SK-N-SH (cell line): ENCODE results near the gene OBSCN. TPM values are rescaled to one million over a fixed set of nuclear protein-coding genes. Genes with fewer than 3 reads are reported as not detected.

Experiments used
- CTCF ChIA-PET: fragments of 300-600, 350-600 bp; formaldehyde crosslinking; extraction: SDS; loops from one replicate; lab custom pipeline; 2021; lab: Yijun Ruan, JAX
- POLR2A ChIA-PET: fragments of 350-600 bp; sonication (Branson Sonifier 250); formaldehyde crosslinking; extraction: SDS; loops from one replicate; lab custom pipeline; 2020; ENCODE audit warnings: antibody characterized with exemption, inconsistent platforms; lab: Yijun Ruan, JAX
- DNase-seq: peaks from one replicate; pipeline ENCODE4 v3.0.0; 2012
- H2AFZ ChIP-seq: fragments of 200-600 bp; sonication (generic); 2 replicates; pipeline ENCODE4 v1.8.1; 2016; ENCODE audit warnings: antibody characterized with exemption, mild to moderate bottlenecking, low read depth
- H3F3A ChIP-seq: fragments of 200-600 bp; sonication (generic); replicated peaks from 2 replicates; pipeline ENCODE3; 2016; ENCODE audit warnings: antibody characterized with exemption, mild to moderate bottlenecking; ENCODE audit not compliant: insufficient read depth
- H3K27ac ChIP-seq, 2 experiments: fragments of 200-500 bp in 1 of 2; fragments of 200-600 bp in 1 of 2; sonication (Bioruptor generic) in 1 of 2; sonication (generic), shearing (Covaris generic) in 1 of 2; 2 replicates each; pipeline versions ENCODE4 v1.5.1 to v1.6.1; 2014 to 2016; ENCODE audit warnings: low read depth in 2 of 2, inconsistent platforms in 1 of 2, low read length in 1 of 2, mild to moderate bottlenecking in 1 of 2, mixed read lengths in 1 of 2
- H3K27me3 ChIP-seq: fragments of 200-600 bp; sonication (generic), shearing (Covaris generic); 2 replicates; pipeline ENCODE4 v1.6.1; 2016; ENCODE audit warnings: mixed run types; ENCODE audit not compliant: insufficient read depth
- H3K36me3 ChIP-seq, 2 experiments: fragments of 200-500 bp in 1 of 2; fragments of 200-600 bp in 1 of 2; sonication (Bioruptor generic) in 1 of 2; sonication (generic) in 1 of 2; replicated peaks in 1 of 2; 2 replicates each; pipeline versions ENCODE3 to v1.5.1; 2014 to 2016; ENCODE audit warnings: low read length in 1 of 2, mild to moderate bottlenecking in 1 of 2; ENCODE audit not compliant: insufficient read depth in 2 of 2, control insufficient read depth in 1 of 2
- H3K4me1 ChIP-seq, 2 experiments: fragments of 200-500 bp in 1 of 2; fragments of 200-600 bp in 1 of 2; sonication (Bioruptor generic) in 1 of 2; sonication (generic), shearing (Covaris generic) in 1 of 2; 2 replicates each; pipeline versions ENCODE4 v1.5.1 to v1.6.1; 2014 to 2016; ENCODE audit warnings: low read depth in 1 of 2, low read length in 1 of 2, mixed run types in 1 of 2; ENCODE audit not compliant: insufficient read depth in 2 of 2, control insufficient read depth in 1 of 2
- H3K4me2 ChIP-seq: fragments of 200-600 bp; sonication (generic), shearing (Covaris generic); 2 replicates; pipeline ENCODE4 v1.6.1; 2017; ENCODE audit warnings: mixed run types
- H3K4me3 ChIP-seq, 2 experiments: fragments of 200-500 bp in 1 of 2; fragments of 200-600 bp in 1 of 2; sonication (Bioruptor generic) in 1 of 2; sonication (generic), shearing (Covaris generic) in 1 of 2; 2 replicates each; pipeline versions ENCODE4 v1.5.1 to v1.8.1; 2014 to 2016; ENCODE audit warnings: low read depth in 2 of 2, inconsistent platforms in 1 of 2, low read length in 1 of 2, mild to moderate bottlenecking in 1 of 2, mixed read lengths in 1 of 2, moderate library complexity in 1 of 2
- H3K79me2 ChIP-seq: fragments of 200-600 bp; sonication (generic); 2 replicates; pipeline ENCODE4 v1.8.1; 2017; ENCODE audit warnings: mild to moderate bottlenecking; ENCODE audit not compliant: insufficient read depth
- H3K9ac ChIP-seq: fragments of 200-600 bp; sonication (generic); 2 replicates; pipeline ENCODE4 v1.6.1; 2017; ENCODE audit warnings: mixed run types
- H3K9me2 ChIP-seq: fragments of 200-600 bp; sonication (generic); 2 replicates; pipeline ENCODE4 v1.6.1; 2017; ENCODE audit warnings: mixed run types
- H3K9me3 ChIP-seq: fragments of 200-600 bp; sonication (generic); 2 replicates; pipeline ENCODE4 v1.6.1; 2017; ENCODE audit warnings: mixed run types, mild to moderate bottlenecking, moderate library complexity
- H4K20me1 ChIP-seq: fragments of 200-600 bp; sonication (generic); 2 replicates; pipeline ENCODE4 v1.6.1; 2017; ENCODE audit warnings: mild to moderate bottlenecking, mixed run types; ENCODE audit not compliant: insufficient read depth
- CHD2 ChIP-seq: fragments of 150-350 bp; IDR thresholded peaks from 2 replicates; pipeline ENCODE4 v1.6.1; 2018; ENCODE audit warnings: low read length; ENCODE audit not compliant: partially characterized antibody
- ELF1 ChIP-seq: IDR thresholded peaks from 2 replicates; pipeline ENCODE4 v1.4.0; 2012
- EZH2phosphoT487 ChIP-seq: fragments of 200-600 bp; sonication (generic); IDR thresholded peaks from 2 replicates; pipeline ENCODE4 v1.6.1; 2017; ENCODE audit warnings: low read depth, mixed run types, mild to moderate bottlenecking, antibody characterized with exemption, moderate library complexity, borderline replicate concordance
- FOSL2 ChIP-seq: IDR thresholded peaks from 2 replicates; pipeline ENCODE4 v1.4.0; 2012; ENCODE audit warnings: low read depth, mild to moderate bottlenecking, moderate library complexity, borderline replicate concordance
- FOXM1 ChIP-seq: IDR thresholded peaks from 2 replicates; pipeline ENCODE4 v1.4.0; 2012; ENCODE audit warnings: low read depth, mild to moderate bottlenecking
- GABPA ChIP-seq: IDR thresholded peaks from 2 replicates; pipeline ENCODE4 v1.4.0; 2012; ENCODE audit warnings: low read depth, mild to moderate bottlenecking
- GATA2 ChIP-seq: sonication (generic); formaldehyde crosslinking; IDR thresholded peaks from 2 replicates; pipeline ENCODE4 v1.5.0; 2020; ENCODE audit warnings: mild to moderate bottlenecking, missing genetic modification reagents
- POLR2AphosphoS5 ChIP-seq: IDR thresholded peaks from 2 replicates; pipeline ENCODE4 v1.6.1; 2012; ENCODE audit warnings: low read depth, low read length
- RXRA ChIP-seq: IDR thresholded peaks from 2 replicates; pipeline ENCODE4 v1.4.0; 2012; ENCODE audit warnings: low read depth, mild to moderate bottlenecking, borderline replicate concordance
- SIN3A ChIP-seq: IDR thresholded peaks from 2 replicates; pipeline ENCODE4 v1.6.1; 2012; ENCODE audit warnings: low read depth, mild to moderate bottlenecking, low read length, moderate library complexity, borderline replicate concordance
- SMC3 ChIP-seq: IDR thresholded peaks from 2 replicates; pipeline ENCODE4 v1.6.1; 2012; ENCODE audit warnings: low read depth, low read length, improper control_type of control experiment
- TEAD4 ChIP-seq: IDR thresholded peaks from 2 replicates; pipeline ENCODE4 v1.4.0; 2012; ENCODE audit warnings: mild to moderate bottlenecking, borderline replicate concordance; ENCODE audit not compliant: insufficient read depth
- YY1 ChIP-seq: IDR thresholded peaks from 2 replicates; pipeline ENCODE4 v1.4.0; 2012; ENCODE audit warnings: low read depth, mild to moderate bottlenecking
- WGBS: methylation state at CpG from one replicate; pipeline ENCODE4 v1.1.6; 2017; ENCODE audit warnings: low lambda C conversion rate; 5-methylcytosine and 5-hydroxymethylcytosine counted together
- polyA plus RNA-seq, 3 experiments: library from polyadenylated mRNA; depleted of rRNA; stranded (reverse); fragments of >200 nt; gene quantifications; 2 replicates each; pipeline ENCODE4 v1.2.3, GENCODE V29; 2012
- TF ChIP-seq, protein P1 (sequence below): fragments of 150-350 bp; IDR thresholded peaks from 2 replicates; pipeline ENCODE4 v1.6.1; 2016; ENCODE audit warnings: mild to moderate bottlenecking, low read depth, low read length
- TF ChIP-seq, protein P2 (sequence below): fragments of 200-600 bp; sonication (generic); IDR thresholded peaks from 2 replicates; pipeline ENCODE4 v1.6.1; 2017; ENCODE audit warnings: antibody characterized with exemption, mild to moderate bottlenecking, moderate library complexity
- TF ChIP-seq, protein P3 (sequence below): IDR thresholded peaks from 2 replicates; pipeline ENCODE4 v1.4.0; 2012; ENCODE audit warnings: low read depth, borderline replicate concordance
- TF ChIP-seq, protein P4 (sequence below): fragments of 150-350 bp; IDR thresholded peaks from 2 replicates; pipeline ENCODE4 v1.6.1; 2017; ENCODE audit warnings: antibody characterized with exemption, low read length, low read depth, borderline replicate concordance
- TF ChIP-seq, protein P5 (sequence below): IDR thresholded peaks from 2 replicates; pipeline ENCODE4 v1.4.0; 2012; ENCODE audit warnings: low read depth, borderline replicate concordance

OBSCN gene
- polyA plus RNA-seq, 1 of the 3 experiments (the other 2 are of a cell fraction) = 4.0 TPM

DNA sequence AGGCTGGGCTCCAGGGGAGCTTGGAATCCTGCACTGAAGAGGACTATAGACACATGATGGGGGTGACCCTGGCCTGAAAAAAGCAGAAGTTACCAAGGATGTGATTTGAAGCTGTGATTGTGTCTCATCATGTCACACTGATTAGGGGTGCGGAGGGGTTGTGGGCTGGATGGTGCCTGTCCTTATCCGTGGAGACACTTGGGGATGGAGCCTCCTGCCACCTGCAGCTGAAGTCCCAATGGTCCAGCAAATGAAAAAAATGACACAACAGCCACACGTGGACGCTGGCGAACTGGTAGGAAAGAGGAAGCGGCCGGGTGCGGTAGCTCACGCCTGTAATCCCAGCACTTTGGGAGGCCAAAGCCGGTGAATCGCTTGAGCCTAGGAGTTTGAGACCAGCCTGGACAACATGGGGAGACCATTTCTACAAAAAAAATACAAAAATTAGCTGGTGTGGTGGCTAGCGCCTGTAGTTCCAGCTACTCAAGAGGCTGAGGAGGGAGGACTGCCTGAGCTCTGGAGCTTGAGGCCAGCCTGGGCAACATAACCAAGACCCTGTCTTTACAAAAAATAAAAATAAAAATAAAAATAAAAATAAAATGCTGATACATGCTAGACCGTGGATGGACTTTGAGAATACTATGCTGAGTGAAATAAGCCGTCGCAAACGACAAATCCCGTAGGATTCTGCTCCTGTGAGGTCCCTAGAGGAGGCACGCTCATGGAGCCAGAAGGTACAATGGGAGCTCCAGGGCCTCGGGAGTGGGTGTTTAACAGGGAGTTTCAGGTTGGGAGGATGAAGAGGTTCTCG is 43.1 kb upstream of the OBSCN start:
- no peaks in the 10 kb centered on the region for H4K20me1 ChIP-seq
- H3F3A ChIP-seq = no peaks in the 10 kb centered on the region
- CTCF ChIA-PET = interaction anchor here (0.6 to 5.5 kb wide), 17 partner anchors 10 to 351 kb away, joined by 3 to 54 read pairs (median 5); partner anchors contain the start of genes GJC2 and GUK1
- H3K79me2 ChIP-seq = peaks cover 24% of the 10 kb centered on the region
- H3K9ac ChIP-seq = peak overlapping the region; percentile 78
- POLR2A ChIA-PET = interaction anchor here (0.6 to 2.1 kb wide), 11 partner anchors 9 to 169 kb away, joined by 3 to 6 read pairs (median 4); partner anchors contain the start of genes GJC2 and GUK1
- H3K9me2 ChIP-seq = no peaks in the 10 kb centered on the region
- peaks cover 13 to 25% of the 10 kb centered on the region in 2 experiments; a peak in 3 of 4 replicates for H3K4me1 ChIP-seq
- H3K4me3 ChIP-seq = peak overlapping the region; percentile 45 to 62; a peak in 3 of 4 replicates
- 58% methylated on average over 20 of the region's 20 CpGs for WGBS
- no peaks in the 10 kb centered on the region for H3K36me3 ChIP-seq
- no peaks in the 10 kb centered on the region for H3K9me3 ChIP-seq
- H3K27me3 ChIP-seq = no peaks in the 10 kb centered on the region
- peak overlapping the region; percentile 86 for H3K4me2 ChIP-seq
- peak overlapping the region; percentile 93; the same call in 1 of the 2 replicates for H2AFZ ChIP-seq
- peak overlapping the region; percentile 44 to 77 for H3K27ac ChIP-seq
- no peak for DNase-seq
- TF ChIP-seq POLR2AphosphoS5 (no peak), FOSL2 (no peak), RXRA (no peak), YY1 (no peak), CHD2 (no peak), FOXM1 (no peak), SIN3A (no peak), TEAD4 (no peak), GABPA (no peak), GATA2 (CRISPR knock-in tag) (no peak), SMC3 (no peak), EZH2phosphoT487 (no peak), ELF1 (no peak)
- TF ChIP-seq, protein P1, sequence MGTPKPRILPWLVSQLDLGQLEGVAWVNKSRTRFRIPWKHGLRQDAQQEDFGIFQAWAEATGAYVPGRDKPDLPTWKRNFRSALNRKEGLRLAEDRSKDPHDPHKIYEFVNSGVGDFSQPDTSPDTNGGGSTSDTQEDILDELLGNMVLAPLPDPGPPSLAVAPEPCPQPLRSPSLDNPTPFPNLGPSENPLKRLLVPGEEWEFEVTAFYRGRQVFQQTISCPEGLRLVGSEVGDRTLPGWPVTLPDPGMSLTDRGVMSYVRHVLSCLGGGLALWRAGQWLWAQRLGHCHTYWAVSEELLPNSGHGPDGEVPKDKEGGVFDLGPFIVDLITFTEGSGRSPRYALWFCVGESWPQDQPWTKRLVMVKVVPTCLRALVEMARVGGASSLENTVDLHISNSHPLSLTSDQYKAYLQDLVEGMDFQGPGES = no peak
- TF ChIP-seq, protein P2, sequence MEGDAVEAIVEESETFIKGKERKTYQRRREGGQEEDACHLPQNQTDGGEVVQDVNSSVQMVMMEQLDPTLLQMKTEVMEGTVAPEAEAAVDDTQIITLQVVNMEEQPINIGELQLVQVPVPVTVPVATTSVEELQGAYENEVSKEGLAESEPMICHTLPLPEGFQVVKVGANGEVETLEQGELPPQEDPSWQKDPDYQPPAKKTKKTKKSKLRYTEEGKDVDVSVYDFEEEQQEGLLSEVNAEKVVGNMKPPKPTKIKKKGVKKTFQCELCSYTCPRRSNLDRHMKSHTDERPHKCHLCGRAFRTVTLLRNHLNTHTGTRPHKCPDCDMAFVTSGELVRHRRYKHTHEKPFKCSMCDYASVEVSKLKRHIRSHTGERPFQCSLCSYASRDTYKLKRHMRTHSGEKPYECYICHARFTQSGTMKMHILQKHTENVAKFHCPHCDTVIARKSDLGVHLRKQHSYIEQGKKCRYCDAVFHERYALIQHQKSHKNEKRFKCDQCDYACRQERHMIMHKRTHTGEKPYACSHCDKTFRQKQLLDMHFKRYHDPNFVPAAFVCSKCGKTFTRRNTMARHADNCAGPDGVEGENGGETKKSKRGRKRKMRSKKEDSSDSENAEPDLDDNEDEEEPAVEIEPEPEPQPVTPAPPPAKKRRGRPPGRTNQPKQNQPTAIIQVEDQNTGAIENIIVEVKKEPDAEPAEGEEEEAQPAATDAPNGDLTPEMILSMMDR = no peak
- TF ChIP-seq, protein P3, sequence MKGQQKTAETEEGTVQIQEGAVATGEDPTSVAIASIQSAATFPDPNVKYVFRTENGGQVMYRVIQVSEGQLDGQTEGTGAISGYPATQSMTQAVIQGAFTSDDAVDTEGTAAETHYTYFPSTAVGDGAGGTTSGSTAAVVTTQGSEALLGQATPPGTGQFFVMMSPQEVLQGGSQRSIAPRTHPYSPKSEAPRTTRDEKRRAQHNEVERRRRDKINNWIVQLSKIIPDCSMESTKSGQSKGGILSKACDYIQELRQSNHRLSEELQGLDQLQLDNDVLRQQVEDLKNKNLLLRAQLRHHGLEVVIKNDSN = no peak
- TF ChIP-seq, protein P4, sequence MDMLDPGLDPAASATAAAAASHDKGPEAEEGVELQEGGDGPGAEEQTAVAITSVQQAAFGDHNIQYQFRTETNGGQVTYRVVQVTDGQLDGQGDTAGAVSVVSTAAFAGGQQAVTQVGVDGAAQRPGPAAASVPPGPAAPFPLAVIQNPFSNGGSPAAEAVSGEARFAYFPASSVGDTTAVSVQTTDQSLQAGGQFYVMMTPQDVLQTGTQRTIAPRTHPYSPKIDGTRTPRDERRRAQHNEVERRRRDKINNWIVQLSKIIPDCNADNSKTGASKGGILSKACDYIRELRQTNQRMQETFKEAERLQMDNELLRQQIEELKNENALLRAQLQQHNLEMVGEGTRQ = no peak
- TF ChIP-seq, protein P5, sequence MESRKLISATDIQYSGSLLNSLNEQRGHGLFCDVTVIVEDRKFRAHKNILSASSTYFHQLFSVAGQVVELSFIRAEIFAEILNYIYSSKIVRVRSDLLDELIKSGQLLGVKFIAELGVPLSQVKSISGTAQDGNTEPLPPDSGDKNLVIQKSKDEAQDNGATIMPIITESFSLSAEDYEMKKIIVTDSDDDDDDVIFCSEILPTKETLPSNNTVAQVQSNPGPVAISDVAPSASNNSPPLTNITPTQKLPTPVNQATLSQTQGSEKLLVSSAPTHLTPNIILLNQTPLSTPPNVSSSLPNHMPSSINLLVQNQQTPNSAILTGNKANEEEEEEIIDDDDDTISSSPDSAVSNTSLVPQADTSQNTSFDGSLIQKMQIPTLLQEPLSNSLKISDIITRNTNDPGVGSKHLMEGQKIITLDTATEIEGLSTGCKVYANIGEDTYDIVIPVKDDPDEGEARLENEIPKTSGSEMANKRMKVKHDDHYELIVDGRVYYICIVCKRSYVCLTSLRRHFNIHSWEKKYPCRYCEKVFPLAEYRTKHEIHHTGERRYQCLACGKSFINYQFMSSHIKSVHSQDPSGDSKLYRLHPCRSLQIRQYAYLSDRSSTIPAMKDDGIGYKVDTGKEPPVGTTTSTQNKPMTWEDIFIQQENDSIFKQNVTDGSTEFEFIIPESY = no peak
